Left colon (tissue), 2 donors: ENCODE measurements around the gene SIGLECL1. TPM values are rescaled to one million over a fixed set of nuclear protein-coding genes. Genes with fewer than 3 reads are reported as not detected.

Experiments used
- ATAC-seq: fragments of 200-7000 bp; cut with Tn5 transposase; one replicate; pipeline ENCODE4 v1.9.1; 2020; ENCODE audit warnings: mild to moderate bottlenecking, moderate library complexity
- DNase-seq, 2 donors: peaks; one replicate each; pipeline ENCODE4 v3.0.0-alpha.2; 2020
- intact Hi-C, 2 donors: fragments of 100-400 bp; cut with DNase I in 1 of 2; cut with micrococcal nuclease in 1 of 2; formaldehyde crosslinking; loops; one replicate each; pipeline versions ENCODE4 v1.11.2 to v1.14.0; 2022; cut with DNase I, micrococcal nuclease
- microRNA-seq, 2 donors: library from miRNA; unstranded; fragments of <30 nt; microRNA quantifications; one replicate each; pipeline versions ENCODE4 v1.1.0 to v1.2.0, GENCODE V29; 2020
- total RNA-seq, 2 donors: library from RNA; stranded (reverse); fragmentation: NEBNext Ultra II Directional; extraction: Animal tissue kit (Norgen Biotek cat#: 25700); gene quantifications; one replicate each; pipeline ENCODE4 v1.2.1, GENCODE V29; 2021
- donor health status: DM: no; HTN: no; CAD: no.
- donor health status: DM: yes; HTN: yes; CAD: no.

Gene SIGLECL1
- total RNA-seq, 2 donors from 2014 or later: not detected

DNA sequence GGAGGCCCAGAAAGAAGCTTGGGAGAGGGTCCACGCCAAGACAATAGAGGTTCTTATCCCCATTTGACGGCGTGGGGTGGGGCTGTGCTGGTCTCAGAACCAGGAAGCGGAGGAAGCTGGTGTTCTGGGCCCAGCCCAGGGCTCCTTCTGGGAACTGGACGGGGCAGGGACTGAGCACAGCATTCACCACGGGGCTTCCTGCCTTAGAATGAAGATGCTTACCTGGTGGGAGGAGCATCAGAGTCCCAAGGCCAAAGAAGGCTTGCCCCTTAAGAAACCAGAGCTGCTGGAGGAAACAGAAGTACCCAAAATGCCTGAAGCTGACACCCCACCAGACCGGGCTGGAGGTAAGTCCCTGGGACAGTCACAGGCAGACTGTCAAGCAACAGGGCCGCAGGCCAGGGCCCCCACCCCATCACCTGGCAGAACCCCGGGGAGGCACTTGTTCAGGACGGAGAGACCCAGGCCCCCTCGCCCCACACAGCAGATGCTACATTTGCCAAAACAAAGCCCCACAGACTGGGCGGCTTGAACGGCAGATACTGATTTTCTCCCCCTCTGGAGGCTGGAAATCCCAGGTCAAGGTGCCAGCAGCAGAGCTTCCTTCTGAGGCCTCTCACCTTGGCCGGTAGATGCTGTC, 42.8 kb downstream of the SIGLECL1 start:
- ATAC-seq: no peak
- no peak for DNase-seq
- intact Hi-C loops: no loop called here

DNA sequence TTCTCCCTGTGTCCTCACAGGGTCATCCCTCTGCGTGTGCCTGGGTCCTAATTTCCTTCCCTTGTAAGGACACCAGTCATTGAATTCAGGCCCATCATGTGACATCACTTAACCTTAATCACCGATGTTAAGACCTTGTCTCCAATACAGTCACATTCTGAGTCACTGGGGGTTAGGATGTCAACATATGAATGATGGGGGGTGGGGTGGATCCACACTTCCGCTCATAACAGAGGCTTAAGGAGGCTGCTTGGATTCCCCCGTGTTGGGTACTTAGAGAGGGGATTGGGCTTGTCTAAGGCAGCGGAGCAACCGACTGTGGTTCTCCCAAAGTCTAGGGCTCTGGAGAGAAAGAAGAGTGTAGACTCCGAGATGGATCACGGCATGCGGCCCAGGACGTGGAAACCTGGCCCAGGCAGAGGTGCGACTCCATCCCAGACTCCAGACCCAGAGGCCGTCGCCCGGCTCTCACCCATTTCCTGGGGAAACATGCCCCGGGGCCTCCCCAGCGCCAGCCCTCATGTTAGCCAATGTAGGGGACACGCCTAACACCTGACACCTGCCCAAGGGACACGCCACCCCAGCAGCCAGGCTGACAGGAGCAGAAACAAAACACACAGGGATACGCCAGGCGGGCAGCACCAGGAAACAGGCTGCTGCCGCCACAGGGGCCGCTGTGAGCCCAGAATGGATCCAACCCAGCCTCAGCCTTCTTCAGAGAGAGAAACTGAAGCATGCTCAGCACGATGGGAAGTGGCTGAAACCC, 43.5 kb downstream of the SIGLECL1 start:
- no peak for ATAC-seq
- intact Hi-C loops: no loop called here
- DNase-seq: no peak

DNA sequence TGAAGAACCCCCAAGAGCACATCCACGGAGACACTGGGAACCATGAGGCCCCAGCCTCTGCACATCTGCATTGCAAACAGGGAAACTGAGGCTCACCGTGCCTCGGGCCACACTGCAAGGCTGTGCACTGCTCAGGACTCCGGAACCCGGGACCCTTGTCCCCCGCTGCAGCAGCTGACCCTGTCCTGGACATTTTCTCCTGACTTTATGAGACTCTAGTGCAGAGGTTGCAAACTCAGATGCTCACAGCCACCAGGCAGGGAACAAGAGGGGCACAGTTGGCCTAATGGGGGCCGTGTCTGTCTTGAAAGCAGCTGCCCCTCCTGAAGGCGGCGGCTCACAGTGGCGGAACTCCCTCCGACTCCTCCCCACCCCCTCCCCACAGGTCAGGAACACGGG, 44.1 kb downstream of the SIGLECL1 start:
- intact Hi-C loops: no loop called here
- ATAC-seq: no peak

DNA sequence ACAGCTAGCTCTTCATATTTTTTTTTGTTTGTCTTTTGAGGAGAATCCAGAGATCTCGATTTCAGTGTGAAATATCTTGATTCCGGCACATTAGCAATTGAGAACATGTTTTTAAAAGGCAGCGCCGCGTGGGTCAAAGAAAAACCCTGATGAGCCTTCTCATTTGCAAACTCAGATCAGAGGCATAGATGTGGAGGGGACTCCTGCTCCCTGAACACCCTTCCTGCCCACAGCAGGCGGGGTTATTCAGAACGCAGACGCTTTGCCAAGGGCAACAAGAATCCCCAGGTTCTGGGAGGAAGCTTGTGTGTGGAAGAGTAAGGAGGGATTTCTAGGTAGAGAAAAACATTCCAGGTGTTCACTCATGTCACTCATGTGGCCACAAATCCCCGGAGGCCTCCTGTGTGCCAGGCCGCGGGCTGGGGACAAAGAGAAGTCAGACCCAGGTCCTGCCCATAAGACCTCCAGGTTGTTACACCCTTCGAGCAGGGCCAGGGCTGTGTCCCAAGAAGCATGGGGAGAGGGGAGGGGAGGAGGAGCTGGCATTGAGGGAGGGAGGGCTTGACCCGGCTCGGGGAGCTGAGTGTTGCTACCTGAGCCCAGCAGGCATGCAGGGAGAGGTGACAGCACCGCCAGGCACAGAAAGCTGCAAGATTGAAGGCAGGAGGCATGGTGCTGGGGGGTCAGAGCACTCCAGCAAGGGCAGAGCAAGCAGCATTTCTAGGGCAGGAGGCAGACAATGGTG, 44.7 kb downstream of the SIGLECL1 start:
- ATAC-seq (no peak), DNase-seq (no peak)
- intact Hi-C loops: no loop called here

More for the DNA sequence above, 44.1 kb downstream of the SIGLECL1 start:
- DNase-seq: no peak

DNA sequence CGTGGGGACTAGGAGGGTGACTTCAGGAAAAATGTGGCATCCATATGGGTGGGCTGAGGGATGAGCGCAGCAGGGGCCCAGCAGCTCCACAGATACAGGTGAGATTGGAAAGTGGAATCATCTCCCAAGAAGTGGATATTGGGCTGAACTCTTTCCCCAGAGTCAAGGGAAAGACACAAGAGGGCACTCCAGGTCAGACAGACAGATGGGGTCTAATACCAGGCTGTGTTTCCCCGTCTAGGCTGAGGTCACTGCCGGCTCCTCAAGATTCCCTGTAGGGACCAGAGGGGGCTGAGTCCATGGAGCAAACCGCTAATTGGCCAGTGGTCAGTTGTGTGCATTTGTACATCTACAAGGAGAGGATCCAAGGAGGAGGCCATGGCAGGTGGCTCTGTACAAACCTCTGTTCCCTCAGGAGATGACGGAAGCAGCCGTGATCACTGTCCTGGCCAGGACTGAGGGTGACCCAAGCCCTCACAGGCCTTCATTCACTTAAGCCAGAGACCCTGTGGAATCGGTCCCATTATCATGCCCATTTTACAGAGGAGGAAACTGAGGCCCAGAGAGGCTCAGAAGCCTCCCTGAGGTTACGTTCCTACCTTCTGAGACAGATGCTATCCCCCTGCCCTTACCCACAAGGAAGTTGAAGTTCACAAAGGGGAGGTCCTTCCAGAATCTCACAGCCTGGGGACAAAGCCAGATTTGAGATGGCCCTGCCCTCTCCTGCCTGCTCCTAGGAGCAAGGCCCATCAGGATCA, 45.6 kb downstream of the SIGLECL1 start:
- ATAC-seq: no peak
- DNase-seq: no peak
- intact Hi-C loops: no loop called here

DNA sequence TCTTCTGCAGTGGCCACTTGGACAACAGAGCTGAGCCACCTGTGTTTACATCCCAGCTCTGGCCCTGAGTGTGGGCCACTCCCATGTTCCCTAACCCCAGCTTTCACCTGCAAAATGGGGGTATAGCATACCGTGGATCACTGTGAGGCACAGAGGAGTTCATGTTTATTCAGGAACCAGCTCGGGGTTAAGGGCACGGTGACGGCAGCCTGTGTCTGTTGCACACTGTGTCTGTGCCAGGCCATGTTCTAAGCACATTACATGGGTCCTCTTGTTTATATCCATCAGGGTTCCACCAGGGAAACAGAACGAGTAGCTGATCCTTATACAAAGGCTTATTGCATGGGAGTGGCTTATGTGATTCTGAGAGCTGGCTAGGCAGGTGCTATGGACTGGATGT, 46.5 kb downstream of the SIGLECL1 start:
- intact Hi-C loops: no loop called here
- ATAC-seq: no peak
- no peak for DNase-seq

DNA sequence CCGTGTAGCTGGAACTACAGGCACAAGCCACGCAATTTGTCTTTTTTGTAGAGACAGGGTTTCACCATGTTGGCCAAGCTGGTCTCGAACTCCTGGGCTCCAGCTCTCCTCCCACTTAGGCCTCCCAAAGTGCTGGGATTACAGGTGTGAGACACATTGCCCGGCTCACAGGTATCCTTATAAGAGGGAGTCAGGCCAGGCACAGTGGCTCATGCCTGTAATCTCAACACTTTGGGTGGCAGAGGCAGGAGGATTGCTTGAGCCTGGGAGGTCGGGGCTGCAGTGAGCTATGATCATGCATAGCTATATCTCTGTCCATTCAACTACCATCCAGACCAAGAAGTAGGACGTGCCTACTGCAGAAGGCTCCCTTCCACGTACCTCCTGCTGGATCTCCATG, 50.4 kb downstream of the SIGLECL1 start:
- DNase-seq (no peak), ATAC-seq (no peak)
- intact Hi-C loops: no loop called here

DNA sequence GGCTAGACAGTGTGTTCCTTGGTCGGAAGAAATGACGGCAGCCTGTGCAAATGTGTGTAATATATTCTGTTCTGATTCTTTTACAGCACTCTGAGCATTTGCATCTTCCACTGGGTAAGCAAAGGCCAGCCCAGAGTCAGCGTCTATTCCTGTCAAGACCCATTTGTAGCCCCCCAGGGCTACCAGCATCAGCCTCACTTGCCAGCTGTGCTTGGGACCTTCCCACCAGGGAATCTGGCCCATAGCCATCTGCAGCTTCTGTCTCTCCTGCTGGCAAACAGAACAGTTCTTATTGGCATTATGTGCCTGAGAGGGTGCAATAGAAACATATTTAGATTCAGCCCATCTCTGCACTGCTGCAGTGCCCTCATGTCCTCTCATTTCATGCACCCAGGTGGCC, 54.6 kb downstream of the SIGLECL1 start:
- no peak for ATAC-seq
- intact Hi-C loops: no loop called here
- DNase-seq: no peak

DNA sequence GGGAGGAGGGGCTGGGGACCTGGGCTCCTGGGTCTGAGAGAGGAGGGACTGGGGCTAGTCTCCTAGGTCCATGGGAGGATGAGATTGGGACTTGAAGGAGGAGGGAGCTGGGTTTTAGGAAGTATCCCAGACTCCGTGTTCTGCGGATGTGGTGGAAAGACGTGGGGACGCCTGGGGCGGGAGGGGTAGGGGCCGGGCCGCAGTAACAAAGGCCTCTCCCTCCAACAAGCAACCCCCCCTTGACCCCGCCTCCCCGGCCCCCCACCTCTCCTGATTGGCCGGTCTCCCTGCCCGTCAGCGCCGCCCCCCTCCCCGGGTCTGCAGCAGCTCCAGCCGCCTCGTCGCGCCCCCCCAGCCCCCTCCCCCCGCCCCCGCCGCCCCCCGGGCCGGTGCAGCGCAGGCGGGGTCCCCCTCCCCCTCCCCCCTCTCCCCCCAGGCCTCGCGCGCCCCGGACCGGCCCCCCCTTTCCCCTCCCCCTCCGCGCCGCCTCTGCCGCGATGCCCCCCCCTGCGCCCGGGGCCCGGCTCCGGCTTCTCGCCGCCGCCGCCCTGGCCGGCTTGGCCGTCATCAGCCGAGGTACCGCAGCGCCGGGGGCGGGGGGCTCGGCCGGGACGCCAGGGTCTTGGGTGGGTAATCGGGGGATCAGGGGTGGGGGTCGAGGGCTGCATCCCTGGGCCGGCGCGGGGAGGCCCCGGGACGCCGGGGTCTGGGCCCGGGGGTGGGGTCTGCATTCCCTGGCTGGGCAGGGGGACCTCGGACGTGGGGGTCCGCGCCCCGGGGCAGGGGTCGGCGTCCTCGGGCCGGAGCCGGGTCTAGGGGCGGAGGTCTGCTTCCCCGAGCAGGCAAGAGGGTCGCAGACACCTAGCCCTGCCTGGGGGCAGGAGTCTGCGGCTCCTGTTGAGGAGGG, 60.7 kb downstream of the SIGLECL1 start, which contains the start of gene IGLON5:
Gene IGLON5, plus strand, starts transcription at position 294 of the 907 bp plus-strand sequence. Its CDS starts 204 bp downstream, at position 498.
- intact Hi-C loops: no loop called here
- no peak for DNase-seq
- no peak for ATAC-seq

DNA sequence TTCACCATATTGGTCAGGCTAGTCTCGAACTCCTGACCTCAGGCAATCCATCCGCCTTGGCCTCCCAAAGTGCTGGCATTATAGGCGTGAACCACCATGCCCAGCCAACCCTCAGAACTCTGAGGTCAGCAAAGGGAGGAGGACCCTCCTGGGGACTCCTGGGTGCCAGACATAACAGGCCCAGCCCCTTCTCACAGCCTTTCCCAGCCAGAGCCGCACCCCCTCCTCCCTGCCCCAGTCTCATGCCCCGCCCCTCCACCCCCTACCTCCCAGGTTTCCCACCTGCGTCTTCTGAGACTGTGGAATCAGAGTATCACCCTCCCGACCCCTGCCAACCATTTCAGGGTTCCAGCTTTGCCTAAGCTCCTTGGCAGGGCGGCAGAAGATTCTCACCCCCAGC, 65.8 kb downstream of the SIGLECL1 start:
- no peak for ATAC-seq
- intact Hi-C loops: no loop called here
- no peak for DNase-seq

DNA sequence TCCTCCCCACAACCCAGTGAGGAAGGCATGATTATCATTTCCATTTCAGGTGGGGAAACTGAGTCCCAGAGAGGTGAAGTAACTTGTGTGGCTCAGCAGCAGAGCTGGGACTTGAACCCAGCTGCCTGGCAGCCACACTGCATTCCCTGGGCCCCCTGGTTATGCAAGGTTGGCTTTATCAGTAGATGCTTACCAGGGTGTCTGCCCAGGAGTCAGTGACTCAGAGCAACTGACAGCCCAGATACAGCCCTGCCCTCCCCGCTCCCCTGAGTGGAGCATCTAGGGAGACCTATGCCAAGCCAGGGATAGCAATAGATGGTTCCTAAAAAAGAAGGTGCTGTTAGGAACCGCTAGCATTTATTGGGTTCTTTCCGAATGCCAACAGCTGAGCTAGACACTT, 66.5 kb downstream of the SIGLECL1 start:
- intact Hi-C loops: no loop called here
- DNase-seq: no peak
- ATAC-seq: no peak

DNA sequence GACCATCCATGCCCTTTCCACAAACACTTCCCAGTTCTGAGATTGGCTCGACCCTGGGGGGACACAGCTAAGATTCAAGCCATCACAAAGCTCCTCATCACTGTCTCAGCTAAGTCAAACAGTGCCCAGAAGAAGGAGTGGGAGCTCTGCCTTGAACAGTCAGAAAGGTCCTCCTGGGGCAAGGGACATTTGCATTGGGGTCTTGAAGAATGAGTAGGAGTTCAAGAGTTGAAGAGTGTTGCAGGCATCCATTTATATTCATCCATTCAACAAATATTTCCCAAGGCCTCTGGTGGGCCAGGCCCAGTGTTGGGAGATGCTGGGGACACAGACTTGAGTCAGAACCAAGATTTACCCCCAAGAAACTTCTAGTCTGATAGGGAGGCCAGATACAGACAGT, 67.1 kb downstream of the SIGLECL1 start:
- no peak for ATAC-seq
- DNase-seq: no peak
- intact Hi-C loops: no loop called here

Small RNA genes within 50 kb of the gene (microRNA-seq; reads per million reads assigned to microRNA genes)
- gene MIR8074: 0 reads per million in 2 donors

Other genes with a start within 250 kb of the SIGLECL1 start
- not detected for gene KLK8, start 249.5 kb upstream of the SIGLECL1 start, total RNA-seq
- gene KLK10, start 231.4 kb upstream of the SIGLECL1 start, total RNA-seq: under 1 TPM; 0.37 to 0.70 TPM
- under 1 TPM; 0.47 to 0.64 TPM for gene KLK11, start 224.5 kb upstream of the SIGLECL1 start, total RNA-seq
- under 1 TPM; 0.73 to 0.81 TPM for gene KLK12, start 216.1 kb upstream of the SIGLECL1 start, total RNA-seq
- under 1 TPM; 0.43 to 0.98 TPM for gene KLK13, start 186.0 kb upstream of the SIGLECL1 start, total RNA-seq
- under 1 TPM in 1 of 2 donors, not detected in 1; 0.49 TPM for gene KLK14, start 168.2 kb upstream of the SIGLECL1 start, total RNA-seq
- gene CTU1, start 142.7 kb upstream of the SIGLECL1 start, total RNA-seq: 1 to 10 TPM; 4.6 to 5.6 TPM
- gene SIGLEC9, start 126.2 kb upstream of the SIGLECL1 start, total RNA-seq: 1 to 10 TPM in 1 of 2 donors, under 1 TPM in 1; 0.82 to 2.0 TPM
- 1 to 10 TPM; 1.1 to 1.3 TPM for gene SIGLEC7, start 108.8 kb upstream of the SIGLECL1 start, total RNA-seq
- gene CD33, start 26.0 kb upstream of the SIGLECL1 start, total RNA-seq: 1 to 10 TPM in 1 of 2 donors, under 1 TPM in 1; 0.98 to 2.9 TPM
- gene IGLON5, start 60.6 kb downstream of the SIGLECL1 start, total RNA-seq: under 1 TPM in 1 of 2 donors, not detected in 1; 0.08 TPM
- gene VSIG10L, start 91.1 kb downstream of the SIGLECL1 start, total RNA-seq: 1 to 10 TPM; 1.7 to 2.1 TPM
- 100 to 1,000 TPM; 147 to 198 TPM for gene ETFB, start 115.3 kb downstream of the SIGLECL1 start, total RNA-seq
- 1 to 10 TPM; 1.7 to 1.8 TPM for gene CLDND2, start 117.9 kb downstream of the SIGLECL1 start, total RNA-seq
- gene NKG7, start 121.6 kb downstream of the SIGLECL1 start, total RNA-seq: 1 to 10 TPM; 1.5 to 5.0 TPM
- gene LIM2, start 136.9 kb downstream of the SIGLECL1 start, total RNA-seq: not detected
- not detected for gene C19orf84, start 139.5 kb downstream of the SIGLECL1 start, total RNA-seq
- gene SIGLEC10, start 166.6 kb downstream of the SIGLECL1 start, total RNA-seq: 1 to 10 TPM; 1.3 to 4.5 TPM
- gene SIGLEC8, start 207.4 kb downstream of the SIGLECL1 start, total RNA-seq: 1 to 10 TPM in 1 of 2 donors, under 1 TPM in 1; 0.49 to 1.9 TPM
- not detected for gene CEACAM18, start 227.5 kb downstream of the SIGLECL1 start, total RNA-seq